Uterus (tissue), 4 donors: ENCODE measurements around the gene XIRP2. TPM values are rescaled to one million over a fixed set of nuclear protein-coding genes. Genes with fewer than 3 reads are reported as not detected.

ENCODE experiments used
- DNase-seq, 2 donors: peaks; one replicate each; pipeline ENCODE4 v3.0.0-alpha.2; 2019 to 2020
- H3K27ac ChIP-seq, 2 donors: fragments of 200-600 bp; sonication (generic); 1 replicate in 1 of 2; 2 replicates in 1 of 2; pipeline ENCODE4 v1.5.1; 2016 to 2018
- H3K27me3 ChIP-seq, 2 donors: fragments of 200-600 bp; sonication (generic); one replicate each; pipeline ENCODE4 v1.5.1; 2018 to 2019; ENCODE audit warnings: control low read depth in 1 of 2
- H3K36me3 ChIP-seq, 2 donors: fragments of 200-600 bp; sonication (generic); one replicate each; pipeline ENCODE4 v1.5.1; 2019; ENCODE audit warnings: control low read depth in 1 of 2
- H3K4me1 ChIP-seq, 2 donors: fragments of 200-600 bp; sonication (generic); one replicate each; pipeline ENCODE4 v1.5.1; 2018 to 2019; ENCODE audit warnings: control low read depth in 1 of 2
- H3K4me3 ChIP-seq, 2 donors: fragments of 200-600 bp; sonication (generic); 1 replicate in 1 of 2; 2 replicates in 1 of 2; pipeline ENCODE4 v1.5.1; 2018 to 2019; ENCODE audit warnings: mild to moderate bottlenecking in 1 of 2
- H3K9me3 ChIP-seq, 2 donors: fragments of 200-600 bp; sonication (generic); one replicate each; pipeline ENCODE4 v1.5.1; 2019; ENCODE audit warnings: control low read depth in 1 of 2
- POLR2A ChIP-seq, 2 donors: fragments of 450-650 bp; IDR thresholded peaks; one replicate each; pipeline ENCODE4 v1.6.1; 2016; ENCODE audit warnings: antibody characterized with exemption in 2 of 2, mild to moderate bottlenecking in 1 of 2, moderate library complexity in 1 of 2
- intact Hi-C: fragments of 100-400 bp; cut with DNase I; formaldehyde crosslinking; loops from one replicate; pipeline ENCODE4 v1.15.1; 2023; ENCODE audit warnings: low total_unique reads
- total RNA-seq, 4 donors: library from RNA; depleted of rRNA in 3 of 4; stranded (reverse); fragments of >200 nt in 3 of 4; gene quantifications; one replicate each; pipeline versions ENCODE4 v1.1.0 to v1.2.4, GENCODE V29; 2014 to 2023
- TF ChIP-seq, protein P1 (sequence below), 4 experiments: fragments of 200-600 bp in 2 of 4; fragments of 450-650 bp in 2 of 4; sonication (generic) in 2 of 4; IDR thresholded peaks; one replicate each; pipeline ENCODE4 v1.5.1; 2016 to 2019; ENCODE audit warnings: antibody characterized with exemption in 4 of 4, mild to moderate bottlenecking in 2 of 4, moderate library complexity in 1 of 4
- donor health status: DM: yes; HTN: yes; CAD: no.

The XIRP2 gene
- total RNA-seq, 4 donors from 2014 or later = 0.49 to 0.55 TPM; not detected in 2

DNA sequence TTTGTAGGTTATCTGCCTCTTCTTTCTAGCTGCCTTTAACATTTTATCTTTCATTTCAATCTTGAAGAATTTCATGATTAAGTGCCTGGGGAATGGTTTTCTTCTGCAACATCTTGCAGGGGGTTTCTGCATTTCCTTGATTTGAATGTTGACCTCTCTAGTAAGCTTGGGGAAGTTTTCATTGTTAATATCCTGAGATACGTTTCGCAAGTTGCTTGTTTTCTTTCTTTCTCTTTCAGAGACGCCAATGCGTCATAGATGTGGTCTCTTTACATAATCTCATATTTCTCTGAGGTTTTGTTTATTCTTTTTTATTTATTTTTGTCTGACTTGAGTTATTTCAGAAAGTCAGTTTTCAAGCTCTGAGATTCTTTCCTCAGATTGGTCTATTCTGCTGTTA is 225.7 kb downstream of the XIRP2 start:
- Histone ChIP-seq H3K9me3 (no peaks in the 10 kb centered on the region), H3K4me3 (no peak overlapping the region), H3K27me3 (no peaks in the 10 kb centered on the region), H3K27ac (no peak overlapping the region), H3K4me1 (no peaks in the 10 kb centered on the region), H3K36me3 (no peaks in the 10 kb centered on the region)
- intact Hi-C loops = no loop called here
- DNase-seq = no peak
- TF ChIP-seq, protein P1, sequence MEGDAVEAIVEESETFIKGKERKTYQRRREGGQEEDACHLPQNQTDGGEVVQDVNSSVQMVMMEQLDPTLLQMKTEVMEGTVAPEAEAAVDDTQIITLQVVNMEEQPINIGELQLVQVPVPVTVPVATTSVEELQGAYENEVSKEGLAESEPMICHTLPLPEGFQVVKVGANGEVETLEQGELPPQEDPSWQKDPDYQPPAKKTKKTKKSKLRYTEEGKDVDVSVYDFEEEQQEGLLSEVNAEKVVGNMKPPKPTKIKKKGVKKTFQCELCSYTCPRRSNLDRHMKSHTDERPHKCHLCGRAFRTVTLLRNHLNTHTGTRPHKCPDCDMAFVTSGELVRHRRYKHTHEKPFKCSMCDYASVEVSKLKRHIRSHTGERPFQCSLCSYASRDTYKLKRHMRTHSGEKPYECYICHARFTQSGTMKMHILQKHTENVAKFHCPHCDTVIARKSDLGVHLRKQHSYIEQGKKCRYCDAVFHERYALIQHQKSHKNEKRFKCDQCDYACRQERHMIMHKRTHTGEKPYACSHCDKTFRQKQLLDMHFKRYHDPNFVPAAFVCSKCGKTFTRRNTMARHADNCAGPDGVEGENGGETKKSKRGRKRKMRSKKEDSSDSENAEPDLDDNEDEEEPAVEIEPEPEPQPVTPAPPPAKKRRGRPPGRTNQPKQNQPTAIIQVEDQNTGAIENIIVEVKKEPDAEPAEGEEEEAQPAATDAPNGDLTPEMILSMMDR (IDR thresholded peaks at IDR 0.05) = no peak
- TF ChIP-seq POLR2A (IDR thresholded peaks at IDR 0.05) = no peak

DNA sequence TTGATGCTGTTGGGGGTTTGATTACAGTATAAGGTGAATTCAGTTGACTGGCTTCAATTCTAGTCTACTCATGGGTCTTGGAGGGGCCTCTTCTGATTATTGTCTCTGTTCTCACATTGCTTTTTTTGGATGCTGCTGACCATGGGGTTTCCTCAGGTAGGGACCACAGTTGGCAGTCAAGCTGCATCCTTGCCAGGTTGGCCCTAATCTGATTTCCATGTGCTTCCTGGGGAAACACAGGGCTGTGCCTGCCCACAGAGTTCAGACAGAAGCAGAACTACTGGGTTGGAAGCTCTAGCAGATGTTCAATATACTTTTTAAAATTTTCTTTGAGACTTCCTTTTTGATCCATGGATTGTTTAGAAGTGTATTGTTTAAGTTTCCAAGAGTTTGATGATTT is 227.3 kb downstream of the XIRP2 start:
- no peaks in the 10 kb centered on the region for H3K36me3 ChIP-seq
- H3K4me1 ChIP-seq = no peaks in the 10 kb centered on the region
- intact Hi-C loops = no loop called here
- no peaks in the 10 kb centered on the region for H3K27me3 ChIP-seq
- no peak overlapping the region for H3K27ac ChIP-seq
- H3K4me3 ChIP-seq = no peak overlapping the region
- TF ChIP-seq POLR2A (IDR thresholded peaks at IDR 0.05) = no peak
- TF ChIP-seq, protein P1 (IDR thresholded peaks at IDR 0.05) = no peak
- DNase-seq = no peak
- H3K9me3 ChIP-seq = no peaks in the 10 kb centered on the region

DNA sequence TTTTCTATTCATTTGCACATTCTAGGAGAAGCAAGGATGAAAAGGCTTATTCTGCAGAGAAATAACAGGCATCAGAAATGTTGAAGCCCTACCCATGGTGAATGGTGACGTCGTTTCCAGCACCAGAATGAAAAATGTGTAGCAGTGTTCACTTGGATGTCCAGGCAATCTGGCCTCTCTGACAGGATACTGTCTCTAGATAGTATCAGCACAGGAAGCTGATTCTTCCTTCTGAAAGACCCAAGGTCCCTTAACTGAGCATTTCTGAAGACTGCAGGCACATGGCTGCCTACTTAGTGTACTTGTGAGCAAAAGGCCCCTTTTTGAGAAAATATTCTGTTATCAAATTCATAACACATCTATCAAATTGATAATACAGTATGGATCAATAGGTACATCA is 234.1 kb downstream of the XIRP2 start:
- H3K27me3 ChIP-seq = no peaks in the 10 kb centered on the region
- H3K27ac ChIP-seq = no peak overlapping the region
- no peaks in the 10 kb centered on the region for H3K4me1 ChIP-seq
- intact Hi-C loops = no loop called here
- H3K4me3 ChIP-seq = no peak overlapping the region
- no peaks in the 10 kb centered on the region for H3K9me3 ChIP-seq
- H3K36me3 ChIP-seq = no peaks in the 10 kb centered on the region
- TF ChIP-seq POLR2A (IDR thresholded peaks at IDR 0.05) = no peak
- TF ChIP-seq, protein P1 (IDR thresholded peaks at IDR 0.05) = no peak
- no peak for DNase-seq

DNA sequence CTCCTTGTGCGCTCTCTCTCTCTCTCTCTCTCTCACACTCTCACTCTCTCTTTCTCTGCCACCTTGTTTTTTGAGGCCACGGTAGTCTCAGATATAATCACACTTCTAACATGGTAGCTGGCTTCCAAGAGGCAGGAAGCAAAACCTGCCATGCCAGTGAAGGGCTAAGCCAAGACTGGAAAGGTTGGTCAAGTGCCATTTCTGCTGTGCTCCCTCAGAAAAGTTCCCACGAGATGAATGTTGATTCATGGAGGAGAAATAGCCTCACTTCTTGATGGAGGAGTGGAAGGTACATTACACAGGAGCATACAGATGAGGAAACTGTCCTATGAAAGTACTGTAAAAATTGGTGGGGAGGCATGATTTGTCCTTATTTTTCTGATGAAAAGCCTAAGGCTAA is 237.9 kb downstream of the XIRP2 start:
- H3K4me3 ChIP-seq = no peak overlapping the region
- H3K27ac ChIP-seq = no peak overlapping the region
- intact Hi-C loops = no loop called here

DNA sequence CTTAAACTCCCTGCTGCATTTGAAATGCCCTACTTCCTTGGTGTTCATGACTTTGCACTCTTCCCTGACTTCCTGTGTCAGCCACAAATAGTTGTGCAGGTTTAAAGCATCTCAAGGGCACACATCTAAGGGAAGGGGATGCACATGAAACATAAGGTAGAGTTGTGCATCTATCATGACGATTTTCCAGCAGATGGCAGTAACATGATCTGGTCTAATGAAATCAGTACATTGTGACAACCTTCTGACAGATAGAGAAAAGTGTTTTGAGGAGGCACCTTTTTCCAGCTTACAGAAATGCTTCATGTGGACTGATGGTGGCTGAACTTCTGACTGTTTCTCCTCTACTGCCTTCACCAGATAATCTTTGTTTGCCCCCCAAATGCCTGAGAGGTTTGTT is 238.9 kb downstream of the XIRP2 start:
- no peaks in the 10 kb centered on the region for H3K4me1 ChIP-seq
- no peak overlapping the region for H3K4me3 ChIP-seq
- TF ChIP-seq POLR2A (IDR thresholded peaks at IDR 0.05) = no peak
- TF ChIP-seq, protein P1 (IDR thresholded peaks at IDR 0.05) = no peak
- no peaks in the 10 kb centered on the region for H3K36me3 ChIP-seq
- no peaks in the 10 kb centered on the region for H3K9me3 ChIP-seq
- H3K27ac ChIP-seq = no peak overlapping the region
- no peaks in the 10 kb centered on the region for H3K27me3 ChIP-seq
- intact Hi-C loops = no loop called here
- DNase-seq = no peak

More for the DNA sequence above, 237.9 kb downstream of the XIRP2 start:
- H3K36me3 ChIP-seq = no peaks in the 10 kb centered on the region
- no peaks in the 10 kb centered on the region for H3K4me1 ChIP-seq
- TF ChIP-seq POLR2A (IDR thresholded peaks at IDR 0.05) = no peak
- TF ChIP-seq, protein P1 (IDR thresholded peaks at IDR 0.05) = no peak
- H3K27me3 ChIP-seq = no peaks in the 10 kb centered on the region
- no peaks in the 10 kb centered on the region for H3K9me3 ChIP-seq
- no peak for DNase-seq
